Gastrocnemius medialis (tissue), 4 donors: ENCODE measurements around the gene THOC7. TPM values are rescaled to one million over a fixed set of nuclear protein-coding genes. Genes with fewer than 3 reads are reported as not detected.

Experiments used
- ATAC-seq, 2 donors: fragments of 150-250 bp; one replicate each; pipeline ENCODE4 v1.9.1; 2016
- DNase-seq, 2 donors: peaks; one replicate each; pipeline ENCODE4 v3.0.0-alpha.2; 2019
- H3K27ac ChIP-seq, 4 donors: fragments of 200-600 bp; sonication (generic); 1 replicate in 1 of 4; 2 replicates in 3 of 4; pipeline ENCODE4 v1.5.1; 2016 to 2018; ENCODE audit warnings: mild to moderate bottlenecking in 2 of 4, moderate library complexity in 1 of 4
- H3K27me3 ChIP-seq, 3 donors: fragments of 200-600 bp; sonication (generic) in 2 of 3; 1 replicate in 1 of 3; 2 replicates in 2 of 3; pipeline versions ENCODE4 v1.5.1 to v1.6.0; 2016 to 2019; ENCODE audit warnings: mild to moderate bottlenecking in 1 of 3, moderate library complexity in 1 of 3
- H3K36me3 ChIP-seq, 2 donors: fragments of 200-600 bp; sonication (generic) in 1 of 2; one replicate each; pipeline ENCODE4 v1.5.1; 2017 to 2018
- H3K4me1 ChIP-seq, 2 donors: fragments of 200-600 bp; sonication (generic) in 1 of 2; one replicate each; pipeline ENCODE4 v1.5.1; 2016 to 2017; ENCODE audit warnings: mild to moderate bottlenecking in 2 of 2
- H3K4me3 ChIP-seq, 4 donors: fragments of 200-600 bp; sonication (generic) in 3 of 4; 1 replicate in 1 of 4; 2 replicates in 3 of 4; pipeline ENCODE4 v1.5.1; 2016 to 2019; ENCODE audit warnings: mild to moderate bottlenecking in 2 of 4
- H3K9me3 ChIP-seq, 3 donors: fragments of 200-600 bp; sonication (generic) in 2 of 3; 1 replicate in 1 of 3; 2 replicates in 2 of 3; pipeline ENCODE4 v1.5.1; 2016 to 2019
- CTCF ChIP-seq, 5 experiments: fragments of 450-650 bp in 3 of 5; fragments of 200-600 bp in 2 of 5; sonication (generic) in 2 of 5; IDR thresholded peaks in 4 of 5; conservative IDR thresholded peaks in 1 of 5; 1 replicate in 4 of 5; 2 replicates in 1 of 5; pipeline ENCODE4 v1.5.1; 2016 to 2019; ENCODE audit warnings: antibody characterized with exemption in 5 of 5, mild to moderate bottlenecking in 3 of 5, moderate library complexity in 3 of 5
- POLR2A ChIP-seq, 2 donors: fragments of 450-650 bp; IDR thresholded peaks; one replicate each; pipeline ENCODE4 v1.6.1; 2017; ENCODE audit warnings: antibody characterized with exemption in 2 of 2, mild to moderate bottlenecking in 2 of 2, moderate library complexity in 2 of 2
- in situ Hi-C, 4 donors: fragments of 200-750 bp; cut with MboI; loops; one replicate each; pipeline versions ENCODE4 v1.15.0 to v1.8.0; 2017; ENCODE audit warnings: low sequenced_read_pairs in 4 of 4
- intact Hi-C: fragments of 100-400 bp; cut with DNase I; formaldehyde crosslinking; loops from one replicate; pipeline ENCODE4 v1.15.1; 2023; ENCODE audit warnings: low total_unique reads
- total RNA-seq, 4 donors: library from RNA; depleted of rRNA; stranded (reverse); fragments of >200 nt; gene quantifications; one replicate each; pipeline versions ENCODE4 v1.1.0 to v1.2.3, GENCODE V29; 2016

THOC7 gene
- total RNA-seq, 4 donors from 2014 or later = 52.0 to 74.8 (median 67.6) TPM

GRCh38 chr3:63855333-63855940 is 8.2 kb downstream of the THOC7 start:
- Histone ChIP-seq H3K9me3 (no peaks in the 10 kb centered on the region), H3K27me3 (no peaks in the 10 kb centered on the region), H3K27ac (no peak overlapping the region), H3K36me3 (no peaks in the 10 kb centered on the region), H3K4me3 (no peak overlapping the region), H3K4me1 (peaks cover 5 to 8% of the 10 kb centered on the region in 2 donors)
- intact Hi-C loops (no loop called here), in situ Hi-C loops (no loop called here)
- ATAC-seq (no peak), DNase-seq (no peak)
- TF ChIP-seq POLR2A (IDR thresholded peaks at IDR 0.05) = no peak
- no peak for TF ChIP-seq CTCF (IDR thresholded peaks at IDR 0.05 in 4 of 5, conservative IDR thresholded peaks at IDR 0.05 in 1 of 5)

- intact Hi-C loops = no loop called here
- Histone ChIP-seq H3K36me3 (no peaks in the 10 kb centered on the region), H3K27me3 (no peaks in the 10 kb centered on the region), H3K9me3 (no peaks in the 10 kb centered on the region), H3K4me3 (no peak overlapping the region), H3K27ac (no peak overlapping the region), H3K4me1 (peaks cover under 1 to 8% of the 10 kb centered on the region in 2 donors)
- DNase-seq = no peak
- no peak for ATAC-seq
- in situ Hi-C loops = no loop called here
- TF ChIP-seq POLR2A (IDR thresholded peaks at IDR 0.05) (no peak), CTCF (IDR thresholded peaks at IDR 0.05 in 4 of 5, conservative IDR thresholded peaks at IDR 0.05 in 1 of 5) (no peak)
Measured at GRCh38 chr3:63853106-63853505, 10.5 kb downstream of the THOC7 start.

- H3K27me3 ChIP-seq = no peaks in the 10 kb centered on the region
- ATAC-seq (no peak), DNase-seq (no peak)
- H3K4me3 ChIP-seq = no peak overlapping the region
- in situ Hi-C loops = no loop called here
- intact Hi-C loops = no loop called here
- H3K27ac ChIP-seq = no peak overlapping the region
- no peaks in the 10 kb centered on the region for H3K36me3 ChIP-seq
- no peaks in the 10 kb centered on the region for H3K4me1 ChIP-seq
- no peak for TF ChIP-seq CTCF (IDR thresholded peaks at IDR 0.05 in 4 of 5, conservative IDR thresholded peaks at IDR 0.05 in 1 of 5)
- TF ChIP-seq POLR2A (IDR thresholded peaks at IDR 0.05) = no peak
- H3K9me3 ChIP-seq = no peaks in the 10 kb centered on the region
Measured at GRCh38 chr3:63851287-63851686, 12.3 kb downstream of the THOC7 start.

GRCh38 chr3:63849175-63849574 is 14.4 kb downstream of the THOC7 start:
- in situ Hi-C loops = no loop called here
- Histone ChIP-seq H3K27me3 (no peaks in the 10 kb centered on the region), H3K9me3 (no peaks in the 10 kb centered on the region), H3K36me3 (no peaks in the 10 kb centered on the region), H3K27ac (no peak overlapping the region), H3K4me3 (no peak overlapping the region), H3K4me1 (no peaks in the 10 kb centered on the region)
- DNase-seq (no peak), ATAC-seq (no peak)
- intact Hi-C loops = no loop called here
- TF ChIP-seq POLR2A (IDR thresholded peaks at IDR 0.05) (no peak), CTCF (IDR thresholded peaks at IDR 0.05 in 4 of 5, conservative IDR thresholded peaks at IDR 0.05 in 1 of 5) (no peak)
